NCI-H2227 treated with DMSO at 0.1 percent for 48 hours (cell line): ENCODE measurements around the gene MSL1.

Experiments used
- DNase-seq: peaks from one replicate; lab custom pipeline; 2025; lab: John Stamatoyannopoulos, UW

The MSL1 gene

DNA sequence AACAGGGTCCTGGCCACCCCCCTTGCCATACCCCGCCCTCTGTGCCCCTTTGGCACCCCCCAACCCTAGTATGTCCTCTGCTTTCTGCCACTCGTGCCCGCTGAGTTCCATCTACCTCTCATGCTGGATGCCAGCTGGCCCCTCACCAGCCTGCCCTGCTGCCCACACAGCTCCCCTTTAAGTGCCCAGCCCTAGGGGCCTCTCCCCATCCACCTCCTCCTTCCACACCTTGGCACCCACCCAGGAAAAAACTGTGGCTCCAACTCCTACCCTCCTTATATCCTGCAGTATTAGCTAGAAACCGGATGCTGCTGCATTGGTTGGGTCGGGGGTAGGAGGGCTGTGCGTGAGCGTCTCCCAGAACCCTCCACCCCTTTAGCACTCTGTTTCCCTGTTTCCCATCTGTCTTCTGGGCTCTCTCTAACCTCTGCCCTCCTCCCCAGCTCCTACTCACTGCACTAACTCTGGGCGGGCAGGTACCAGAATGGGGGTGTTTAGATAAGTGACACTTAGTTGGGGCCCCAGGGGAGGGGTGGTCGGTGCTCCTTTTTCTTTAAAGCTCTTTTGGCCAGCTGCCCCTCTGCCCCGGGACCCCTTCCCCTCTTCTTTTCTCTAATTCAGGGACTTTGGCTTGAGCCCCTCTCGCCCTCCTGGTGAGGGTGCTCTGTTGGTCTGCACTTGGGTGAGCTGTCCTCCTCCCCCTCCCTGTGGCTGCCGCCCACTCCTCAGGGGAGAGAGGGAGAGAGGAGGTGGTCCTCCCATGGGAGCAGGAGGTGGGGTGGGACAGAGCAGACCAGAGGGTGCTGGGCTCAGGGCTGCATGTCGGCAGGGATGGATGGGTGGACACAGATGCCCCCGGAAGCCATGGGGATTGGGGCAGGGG, 31.3 kb upstream of the MSL1 start:
- no peak for DNase-seq

DNA sequence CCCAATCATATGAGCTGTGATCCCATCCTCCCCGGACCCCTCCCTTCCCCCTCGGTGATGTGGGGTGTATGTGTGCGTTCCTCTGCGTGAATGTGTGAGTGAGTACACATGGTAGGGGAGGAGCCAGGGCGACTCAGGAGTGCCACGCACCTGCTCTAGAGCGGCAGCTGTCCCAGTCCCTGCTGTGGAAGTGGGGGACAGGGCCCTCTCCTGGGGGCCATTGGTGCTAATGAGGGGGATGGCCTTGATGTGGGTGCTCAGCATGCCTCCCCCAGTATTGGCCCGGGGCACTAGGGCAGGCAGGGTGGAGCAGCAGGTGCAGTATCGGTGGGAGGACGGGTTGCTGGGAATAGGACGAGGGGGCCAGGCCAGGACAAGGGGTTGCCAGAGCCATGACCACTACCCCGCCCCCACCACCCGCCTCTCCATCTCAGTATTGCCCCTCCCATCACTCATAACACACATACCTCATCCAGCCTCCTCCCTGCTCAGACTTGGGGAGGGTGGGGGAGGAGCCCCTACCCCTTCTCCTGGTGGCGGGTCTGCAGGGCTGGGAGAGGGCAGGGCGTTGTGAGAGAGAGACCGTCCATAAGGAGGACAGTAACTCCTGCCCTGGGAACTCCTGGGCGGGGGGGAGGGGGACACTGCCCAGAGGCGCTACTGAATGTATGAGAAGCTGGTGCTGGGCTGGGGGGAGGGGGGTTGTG, 29.9 kb upstream of the MSL1 start:
- no peak for DNase-seq

GRCh38 chr17:40092581-40092980, 29.2 kb upstream of the MSL1 start:
- no peak for DNase-seq

DNA sequence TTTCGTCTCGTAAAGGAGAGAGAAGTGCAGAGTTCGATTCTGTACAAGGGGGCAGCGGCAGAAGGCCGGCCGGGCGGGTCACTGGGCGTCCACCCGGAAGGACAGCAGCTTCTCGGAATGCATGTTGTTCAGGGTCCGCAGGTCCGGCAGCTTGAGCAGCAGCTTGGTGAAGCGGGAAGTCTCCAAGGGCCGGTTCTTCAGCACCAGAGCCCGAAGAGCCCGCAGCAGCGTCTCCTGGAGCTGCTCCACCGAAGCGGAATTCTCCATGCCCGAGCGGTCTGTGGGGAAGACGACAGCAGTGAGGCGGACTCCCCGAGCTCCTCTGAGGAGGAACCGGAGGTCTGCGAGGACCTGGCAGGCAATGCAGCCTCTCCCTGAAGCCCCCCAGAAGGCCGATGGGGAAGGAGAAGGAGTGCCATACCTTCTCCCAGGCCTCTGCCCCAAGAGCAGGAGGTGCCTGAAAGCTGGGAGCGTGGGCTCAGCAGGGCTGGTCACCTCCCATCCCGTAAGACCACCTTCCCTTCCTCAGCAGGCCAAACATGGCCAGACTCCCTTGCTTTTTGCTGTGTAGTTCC, 28.7 kb upstream of the MSL1 start:
- no peak for DNase-seq

GRCh38 chr17:40093580-40094201, 28.1 kb upstream of the MSL1 start:
- DNase-seq = no peak

GRCh38 chr17:40094874-40095273, 26.9 kb upstream of the MSL1 start:
- DNase-seq = no peak

GRCh38 chr17:40095351-40095943, 26.3 kb upstream of the MSL1 start:
- no peak for DNase-seq

DNA sequence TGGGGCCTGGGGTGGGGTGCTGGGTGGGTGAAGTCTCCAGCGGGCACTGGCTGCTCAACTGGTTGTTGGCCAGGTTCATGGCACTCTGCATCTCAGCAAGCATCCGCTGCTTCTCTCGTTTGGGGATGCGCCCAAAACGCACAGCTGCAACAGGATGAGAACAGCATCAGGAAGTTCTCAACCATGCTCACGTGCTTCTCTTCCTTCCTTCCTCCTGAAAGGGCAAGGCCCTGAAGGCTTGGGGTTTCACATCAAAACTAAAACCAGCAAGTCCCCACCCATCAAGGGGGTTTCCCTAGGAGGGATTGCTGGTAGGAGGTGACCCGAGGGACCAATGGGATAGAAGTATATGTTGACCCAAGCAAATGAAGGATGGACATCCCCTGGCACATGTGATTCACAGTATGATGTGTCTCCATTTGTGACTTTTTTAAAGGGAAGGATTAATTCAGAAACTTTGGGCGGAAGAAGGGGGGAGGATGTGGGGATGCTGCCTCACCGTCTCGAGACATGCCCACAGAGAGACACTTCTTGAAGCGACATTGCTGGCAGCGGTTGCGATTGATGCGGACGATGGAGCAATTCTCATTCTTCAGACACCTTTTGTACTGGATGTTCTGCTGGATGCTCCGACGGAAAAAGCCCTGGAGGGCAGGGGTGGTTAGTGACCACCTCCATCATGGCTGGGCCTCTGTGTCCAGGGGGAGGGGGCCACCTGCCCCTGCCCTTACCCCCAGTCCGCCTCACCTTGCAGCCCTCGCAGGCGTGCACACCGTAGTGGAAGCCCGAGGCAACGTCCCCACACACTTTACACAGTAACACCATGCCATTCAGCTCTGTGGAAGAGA, 25.6 kb upstream of the MSL1 start:
- no peak for DNase-seq

- DNase-seq = no peak
These were observed 24.7 kb upstream of the MSL1 start for GRCh38 chr17:40097087-40097486.

DNA sequence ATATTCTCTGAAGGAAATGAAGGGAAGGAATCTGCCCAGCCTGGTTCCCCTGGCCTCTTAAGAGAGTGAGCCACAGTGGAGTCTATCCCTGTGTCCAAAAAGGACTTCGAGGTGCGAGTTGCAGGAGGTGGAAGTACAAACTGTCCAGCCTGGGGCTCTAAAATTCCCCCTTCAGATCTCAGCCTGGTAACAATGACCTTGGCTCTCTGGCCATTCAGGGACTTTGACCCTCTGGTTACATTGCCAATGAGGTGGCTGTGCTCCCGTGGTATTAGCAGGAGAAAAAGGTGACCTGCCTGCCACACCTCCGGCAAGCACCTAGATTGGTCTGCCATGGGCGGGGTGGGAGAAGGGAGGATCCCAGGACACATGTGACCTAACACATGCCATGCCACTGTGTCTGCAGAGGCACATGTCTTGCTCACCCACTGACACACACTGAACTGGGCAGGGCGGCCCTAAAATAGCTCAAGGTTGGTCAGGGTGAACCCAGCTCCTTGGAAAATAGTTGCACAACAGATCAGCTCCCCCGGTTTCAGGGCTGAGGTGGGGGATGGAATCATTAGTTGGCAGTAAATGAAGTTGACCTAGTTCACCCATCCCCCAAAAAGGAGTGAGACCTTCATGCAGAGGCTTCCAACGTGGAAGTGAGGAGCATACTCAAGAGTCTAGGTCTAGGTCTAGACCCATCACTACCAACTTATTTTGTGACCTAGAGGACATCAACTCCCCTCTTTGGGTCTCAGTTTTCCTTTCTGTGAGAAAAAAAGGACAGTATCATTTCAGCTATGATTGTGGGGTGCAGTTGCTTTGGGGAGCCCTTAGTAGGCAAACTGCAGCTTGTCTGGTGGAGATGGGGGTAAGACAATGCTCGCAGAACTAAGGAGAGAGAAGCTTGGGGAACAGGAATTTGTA, 23.6 kb upstream of the MSL1 start:
- no peak for DNase-seq

DNA sequence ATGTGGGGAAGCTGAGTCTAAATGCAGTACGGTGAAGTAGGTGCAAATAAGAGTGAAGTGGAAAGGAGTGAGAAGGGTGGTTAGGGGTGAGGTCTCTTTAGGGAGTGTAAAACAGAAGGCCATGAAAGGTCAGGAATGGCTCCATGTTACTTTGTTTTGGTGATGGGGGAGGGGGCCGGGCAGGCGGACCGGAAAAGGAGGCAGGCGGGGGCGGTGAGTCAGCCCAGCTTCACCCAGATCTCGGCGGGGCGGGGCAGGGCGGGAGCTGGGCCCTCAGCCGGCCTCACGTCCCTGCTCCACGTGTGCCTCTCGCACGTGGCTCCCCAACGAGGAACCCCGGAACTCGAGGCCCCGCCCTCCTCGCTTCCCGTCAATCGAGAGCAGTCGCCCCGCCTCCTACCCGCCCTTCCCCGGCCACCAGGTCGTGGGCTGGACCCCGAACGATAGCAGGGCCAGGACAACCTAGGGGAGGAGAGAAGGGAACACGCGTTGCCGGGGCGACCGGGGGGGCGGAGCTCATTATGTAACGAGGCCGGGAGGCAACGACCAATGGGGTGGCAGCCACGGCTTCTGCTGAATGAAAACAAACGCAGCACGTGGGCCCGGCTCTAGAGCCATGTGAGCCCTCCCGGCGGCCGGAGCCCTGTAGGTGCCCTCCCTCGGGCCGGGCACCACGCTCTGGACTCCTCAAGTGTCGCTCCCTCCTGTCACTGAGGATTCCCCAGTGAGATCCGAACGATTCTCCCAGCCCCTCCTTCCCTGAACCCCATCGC, 22.7 kb upstream of the MSL1 start:
- DNase-seq = peak; percentile 81

DNA sequence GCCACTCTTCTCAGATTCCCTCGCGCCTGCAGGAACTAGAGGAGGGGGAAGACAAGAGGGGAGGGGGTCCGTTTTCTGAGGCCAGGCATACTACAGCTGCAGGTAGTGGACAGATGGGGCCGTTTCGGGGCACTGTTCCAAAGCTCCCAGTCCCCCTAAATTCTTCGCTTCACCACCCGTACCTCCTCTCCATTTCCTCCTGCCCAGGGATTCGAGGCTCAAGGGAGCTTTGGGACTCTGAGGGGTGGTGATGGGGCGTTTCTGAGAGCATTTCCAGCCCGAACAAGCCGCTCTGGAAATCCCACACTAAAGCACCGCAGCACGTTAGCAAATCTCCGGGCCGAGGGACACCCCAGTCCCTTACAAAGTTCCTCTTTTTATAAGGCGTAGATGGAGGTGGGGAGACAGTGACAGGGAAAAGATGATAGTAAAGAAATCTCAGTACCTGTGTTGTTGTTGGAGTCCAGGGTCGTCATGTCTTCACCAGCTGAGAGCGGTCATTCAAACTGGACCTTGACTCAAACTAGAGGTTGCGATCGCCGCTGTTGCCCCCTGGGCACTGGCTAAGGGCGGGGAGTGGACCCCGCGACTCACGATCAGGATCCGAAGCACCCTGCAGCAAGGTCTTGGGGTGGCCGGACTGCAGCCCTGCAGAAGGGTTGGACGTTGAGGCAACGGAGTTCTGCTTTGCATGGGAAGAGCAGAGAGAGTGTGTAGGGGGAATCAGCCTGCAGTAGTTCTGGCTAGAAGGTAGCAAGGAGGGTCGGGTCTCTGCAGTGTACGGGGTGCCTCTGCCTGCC, 22.0 kb upstream of the MSL1 start:
- DNase-seq = no peak

DNA sequence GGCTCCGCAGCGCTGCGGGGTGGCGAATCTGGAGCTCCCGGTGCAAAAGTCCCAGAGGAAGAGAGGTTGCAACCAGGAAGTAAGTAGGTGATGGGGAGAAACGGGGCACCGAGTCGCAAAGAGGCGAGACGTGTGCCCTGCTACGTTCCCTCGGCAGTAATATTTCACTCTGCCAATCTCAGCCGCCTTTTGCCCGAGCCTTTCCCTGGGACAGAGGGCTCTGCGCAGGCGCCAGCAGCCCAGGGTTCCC, 21.4 kb upstream of the MSL1 start, which contains the start of gene NR1D1:
Gene NR1D1 (minus strand): TSS at position 171 of the 250 bp plus-strand sequence. CDS start 495 bp downstream, outside the sequence.
- DNase-seq = no peak

DNA sequence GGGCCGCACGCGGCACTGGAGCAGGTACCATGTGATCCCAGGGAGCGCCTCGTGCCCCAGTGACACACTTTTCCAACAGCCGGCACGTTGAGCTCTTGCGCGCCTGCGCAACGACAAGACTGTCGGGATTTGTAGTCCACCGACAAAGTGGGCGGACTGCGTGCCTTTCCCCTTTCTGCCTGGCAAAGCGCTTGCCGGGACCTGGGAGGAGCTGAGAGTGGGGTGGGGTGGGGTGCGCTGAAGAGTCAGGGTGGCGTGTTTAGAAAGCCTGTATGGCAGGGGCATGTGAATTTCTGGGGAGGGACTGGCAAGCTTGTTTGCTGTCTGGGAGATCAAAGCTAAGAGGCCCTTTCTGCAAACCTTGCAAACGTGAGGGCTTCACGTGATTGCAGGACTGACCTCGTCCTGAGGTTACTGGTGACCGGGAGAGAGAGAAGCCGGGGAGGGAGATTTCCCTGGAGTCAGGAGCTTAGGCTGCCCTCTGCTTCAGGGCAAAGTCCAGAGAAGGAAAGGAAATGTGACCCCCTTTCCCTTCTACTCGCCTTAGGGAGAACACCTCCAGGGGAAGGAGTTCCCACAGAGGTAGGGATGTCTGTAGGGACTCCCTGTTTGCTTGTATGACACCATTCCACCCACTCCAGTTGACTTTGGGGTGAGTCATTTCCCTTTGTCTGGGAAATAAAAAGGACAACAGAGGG, 21.0 kb upstream of the MSL1 start:
- DNase-seq = peak; percentile 94

DNA sequence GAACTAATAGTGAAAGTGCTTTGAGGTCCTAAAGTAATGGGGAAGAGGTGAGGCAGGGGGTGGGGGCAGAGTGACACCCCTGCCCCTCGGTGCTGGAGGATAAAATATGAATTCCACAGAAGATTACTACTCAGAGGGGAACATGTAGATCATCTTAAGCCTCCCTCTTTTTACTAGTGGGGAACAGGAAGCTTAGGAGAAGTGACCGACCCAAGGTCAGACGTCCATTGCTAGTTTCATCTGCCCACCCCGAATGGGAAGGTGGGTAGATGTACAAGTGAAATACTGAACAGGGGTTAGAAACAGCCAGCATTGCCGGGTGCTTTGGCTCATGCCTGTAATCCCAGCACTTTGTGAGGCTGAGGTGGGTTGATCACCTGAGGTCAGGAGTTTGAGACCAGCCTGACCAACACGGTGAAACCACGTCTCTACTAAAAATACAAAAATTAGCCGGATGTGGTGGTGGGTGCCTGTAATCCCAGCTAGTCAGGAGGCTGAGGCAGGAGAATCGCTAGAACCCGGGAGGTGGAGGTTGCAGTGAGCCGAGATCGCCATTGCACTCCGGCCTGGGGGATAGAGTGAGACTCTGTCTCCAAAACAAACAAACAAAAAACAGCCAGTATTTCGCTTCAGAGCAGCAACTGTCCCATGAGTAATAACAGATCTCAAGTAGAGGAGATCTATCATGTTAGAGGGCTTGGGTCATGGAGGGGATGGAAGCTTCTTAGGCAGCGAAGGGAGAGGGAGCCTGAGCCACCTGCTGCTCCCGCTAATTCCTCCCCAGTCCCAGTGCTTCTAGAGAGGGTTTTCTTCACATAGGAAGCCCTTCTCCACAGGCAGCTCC, 20.2 kb upstream of the MSL1 start:
- no peak for DNase-seq

- no peak for DNase-seq
These were observed 18.6 kb upstream of the MSL1 start for GRCh38 chr17:40103071-40103661.

DNA sequence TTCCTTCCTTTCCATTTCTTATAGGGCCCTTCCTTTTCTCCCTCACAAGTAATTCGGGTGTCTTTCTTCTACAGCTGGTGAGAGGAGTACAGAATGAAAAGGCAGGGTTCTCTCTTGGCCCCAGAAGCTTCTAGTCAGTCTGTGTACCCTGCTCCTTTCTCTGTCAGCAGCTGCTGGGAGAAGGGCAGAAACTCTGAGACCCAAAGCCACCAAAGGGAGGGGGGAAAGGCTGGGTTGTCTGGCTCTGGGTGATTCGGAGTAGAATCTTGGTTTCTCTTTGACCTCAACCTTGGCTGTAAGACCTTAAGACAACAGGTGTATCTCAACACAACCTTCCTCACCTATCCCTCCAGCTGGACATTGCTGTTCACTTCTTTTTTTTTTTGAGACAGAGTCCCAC, 18.1 kb upstream of the MSL1 start:
- DNase-seq = no peak
